ENCODE data around the gene NARF. TPM values are rescaled to one million over a fixed set of nuclear protein-coding genes. Genes with fewer than 3 reads are reported as not detected.
"Not testable (repeated sequence)": the region's sequence is repeated elsewhere in the genome, so short reads cannot be mapped to it uniquely, and the experiment has no call there.

NARF gene
- total RNA-seq, 1 donor from 2014 or later = 64.4 TPM

GRCh38 chr17:82457073-82457928 lies 1.2 kb upstream of the NARF start:
- peak overlapping the region; percentile 90 for H3K4me2 ChIP-seq (ENCODE audit: low read length)
- H3K4me1 ChIP-seq (ENCODE audit: insufficient read depth, low read length) = peaks cover 12% of the 10 kb centered on the region
- Mint-ChIP-seq H3K4me3 (ENCODE audit: unreplicated experiment) (peak overlapping the region; percentile 83), H3K4me1 (ENCODE audit: low read depth, unreplicated experiment) (peaks cover 9% of the 10 kb centered on the region), H3K36me3 (ENCODE audit: low read depth, unreplicated experiment) (peaks cover 6% of the 10 kb centered on the region), H3K27ac (ENCODE audit: unreplicated experiment) (peak overlapping the region; percentile 87), H3K27me3 (ENCODE audit: low read depth, unreplicated experiment) (no peaks in the 10 kb centered on the region), H3K9me3 (ENCODE audit: unreplicated experiment) (no peaks in the 10 kb centered on the region)
- H3K9ac ChIP-seq (ENCODE audit: low read length) = peak overlapping the region; percentile 93
- H3K4me3 ChIP-seq (ENCODE audit: insufficient read depth, low read depth, low read length) = peak overlapping the region; percentile 91
- H2AFZ ChIP-seq (ENCODE audit: low read depth, low read length) = peak overlapping the region; percentile 44
- peak overlapping the region; percentile 97 for H3K27ac ChIP-seq (ENCODE audit: low read depth, low read length)
- peaks cover 7% of the 10 kb centered on the region for H3K36me3 ChIP-seq (ENCODE audit: insufficient read depth, low read length)
- peaks cover 14% of the 10 kb centered on the region for H3K79me2 ChIP-seq (ENCODE audit: insufficient read depth, low read length)
- peaks cover 10% of the 10 kb centered on the region for H4K20me1 ChIP-seq (ENCODE audit: insufficient read depth, low read length)
- FAIRE-seq (no peak), DNase-seq (ENCODE audit: low read depth) (no peak)
- H3K27me3 ChIP-seq (ENCODE audit: insufficient read depth, low read length) = no peaks in the 10 kb centered on the region
- no peaks in the 10 kb centered on the region for H3K9me3 ChIP-seq (ENCODE audit: insufficient read depth, low read depth, low read length)
- no peak for TF ChIP-seq EZH2 (IDR thresholded peaks at IDR 0.05; ENCODE audit: insufficient read depth, low read length)
- TF ChIP-seq CTCF (IDR thresholded peaks at IDR 0.05; ENCODE audit: insufficient read depth, low read depth, low read length) = no peak

GRCh38 chr17:82457929-82458178 lies 687 bp upstream of the NARF start:
- no peaks in the 10 kb centered on the region for H3K9me3 ChIP-seq (ENCODE audit: insufficient read depth, low read depth, low read length)
- H3K9ac ChIP-seq (ENCODE audit: low read length) = peak overlapping the region; percentile 93
- peaks cover 16% of the 10 kb centered on the region for H4K20me1 ChIP-seq (ENCODE audit: insufficient read depth, low read length)
- peaks cover 12% of the 10 kb centered on the region for H3K4me1 ChIP-seq (ENCODE audit: insufficient read depth, low read length)
- peaks cover 7% of the 10 kb centered on the region for H3K36me3 ChIP-seq (ENCODE audit: insufficient read depth, low read length)
- H3K4me3 Mint-ChIP-seq (ENCODE audit: unreplicated experiment) = peak overlapping the region; percentile 83
- H3K36me3 Mint-ChIP-seq (ENCODE audit: low read depth, unreplicated experiment) = peaks cover 9% of the 10 kb centered on the region
- H3K27ac Mint-ChIP-seq (ENCODE audit: unreplicated experiment) = peak overlapping the region; percentile 87
- DNase-seq (ENCODE audit: low read depth) = no peak
- H3K27me3 ChIP-seq (ENCODE audit: insufficient read depth, low read length) = no peaks in the 10 kb centered on the region
- FAIRE-seq = no peak
- H3K9me3 Mint-ChIP-seq (ENCODE audit: unreplicated experiment) = no peaks in the 10 kb centered on the region
- peaks cover 9% of the 10 kb centered on the region for H3K4me1 Mint-ChIP-seq (ENCODE audit: low read depth, unreplicated experiment)
- H3K79me2 ChIP-seq (ENCODE audit: insufficient read depth, low read length) = peaks cover 14% of the 10 kb centered on the region
- H3K27me3 Mint-ChIP-seq (ENCODE audit: low read depth, unreplicated experiment) = no peaks in the 10 kb centered on the region
- TF ChIP-seq CTCF (IDR thresholded peaks at IDR 0.05; ENCODE audit: insufficient read depth, low read depth, low read length) (no peak), EZH2 (IDR thresholded peaks at IDR 0.05; ENCODE audit: insufficient read depth, low read length) (no peak)
- H2AFZ ChIP-seq (ENCODE audit: low read depth, low read length) = peak overlapping the region; percentile 44
- peak overlapping the region; percentile 91 for H3K4me3 ChIP-seq (ENCODE audit: insufficient read depth, low read depth, low read length)
- H3K27ac ChIP-seq (ENCODE audit: low read depth, low read length) = peak overlapping the region; percentile 97
- peak overlapping the region; percentile 90 for H3K4me2 ChIP-seq (ENCODE audit: low read length)

DNA sequence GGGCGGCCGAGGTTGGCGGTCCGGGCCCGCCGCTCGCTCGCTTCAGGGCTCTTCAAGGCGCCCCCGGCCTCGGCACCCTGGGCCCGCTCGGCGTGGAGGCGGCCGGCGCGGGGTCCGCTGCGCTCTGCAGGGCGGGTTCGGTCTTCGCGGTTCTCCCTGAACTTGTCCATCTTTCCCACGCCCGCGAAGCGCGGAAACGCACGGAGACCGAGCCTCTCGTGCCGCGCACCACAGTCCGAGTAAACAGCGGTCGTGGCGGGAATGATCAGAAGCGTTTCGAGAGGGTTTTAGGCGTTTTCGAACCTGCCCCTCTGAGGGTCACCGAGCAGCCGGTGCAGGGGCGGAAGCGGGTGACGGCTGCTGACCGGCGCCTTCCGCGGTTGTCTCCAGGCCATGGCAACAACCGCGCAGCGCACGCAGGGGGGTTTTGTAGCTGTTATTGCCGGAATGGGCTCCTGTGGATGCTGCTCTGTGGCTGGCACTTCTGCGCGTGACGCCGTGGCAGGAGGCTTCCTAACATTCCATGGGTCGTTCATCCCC lies 414 bp downstream of the NARF start:
- H3K36me3 Mint-ChIP-seq (ENCODE audit: low read depth, unreplicated experiment) = peaks cover 16% of the 10 kb centered on the region
- Histone ChIP-seq H3K27ac (ENCODE audit: low read depth, low read length) (peak overlapping the region; percentile 71), H3K79me2 (ENCODE audit: insufficient read depth, low read length) (peaks cover 14% of the 10 kb centered on the region), H3K4me1 (ENCODE audit: insufficient read depth, low read length) (peaks cover 12% of the 10 kb centered on the region), H3K9ac (ENCODE audit: low read length) (peak overlapping the region; percentile 93), H3K9me3 (ENCODE audit: insufficient read depth, low read depth, low read length) (no peaks in the 10 kb centered on the region), H3K36me3 (ENCODE audit: insufficient read depth, low read length) (peaks cover 11% of the 10 kb centered on the region), H3K4me2 (ENCODE audit: low read length) (peak overlapping the region; percentile 90), H2AFZ (ENCODE audit: low read depth, low read length) (peak overlapping the region; percentile 75), H3K4me3 (ENCODE audit: insufficient read depth, low read depth, low read length) (peak overlapping the region; percentile 91), H3K27me3 (ENCODE audit: insufficient read depth, low read length) (no peaks in the 10 kb centered on the region), H4K20me1 (ENCODE audit: insufficient read depth, low read length) (peaks cover 17% of the 10 kb centered on the region)
- TF ChIP-seq EZH2 (IDR thresholded peaks at IDR 0.05; ENCODE audit: insufficient read depth, low read length) (no peak), CTCF (IDR thresholded peaks at IDR 0.05; ENCODE audit: insufficient read depth, low read depth, low read length) (no peak)
- H3K9me3 Mint-ChIP-seq (ENCODE audit: unreplicated experiment) = no peaks in the 10 kb centered on the region
- no peaks in the 10 kb centered on the region for H3K27me3 Mint-ChIP-seq (ENCODE audit: low read depth, unreplicated experiment)
- peak overlapping the region; percentile 94 for H3K4me3 Mint-ChIP-seq (ENCODE audit: unreplicated experiment)
- peak overlapping the region; percentile 81 for H3K27ac Mint-ChIP-seq (ENCODE audit: unreplicated experiment)
- DNase-seq (ENCODE audit: low read depth) (peak; percentile 16), FAIRE-seq (no peak)
- H3K4me1 Mint-ChIP-seq (ENCODE audit: low read depth, unreplicated experiment) = peaks cover 9% of the 10 kb centered on the region

GRCh38 chr17:82459936-82460335 lies 1.4 kb downstream of the NARF start:
- not testable (repeated sequence) for H3K27me3 ChIP-seq (ENCODE audit: insufficient read depth, low read length); H3K9me3 ChIP-seq (ENCODE audit: insufficient read depth, low read depth, low read length); H2AFZ ChIP-seq (ENCODE audit: low read depth, low read length); H3K27ac Mint-ChIP-seq (ENCODE audit: unreplicated experiment); DNase-seq (ENCODE audit: low read depth); H3K9me3 Mint-ChIP-seq (ENCODE audit: unreplicated experiment); H3K27ac ChIP-seq (ENCODE audit: low read depth, low read length); H3K9ac ChIP-seq (ENCODE audit: low read length); H3K4me2 ChIP-seq (ENCODE audit: low read length); H3K4me1 Mint-ChIP-seq (ENCODE audit: low read depth, unreplicated experiment); H3K27me3 Mint-ChIP-seq (ENCODE audit: low read depth, unreplicated experiment); FAIRE-seq; H3K4me3 ChIP-seq (ENCODE audit: insufficient read depth, low read depth, low read length)
- Mint-ChIP-seq H3K4me3 (ENCODE audit: unreplicated experiment) (peak overlapping the region; percentile 94), H3K36me3 (ENCODE audit: low read depth, unreplicated experiment) (peaks cover 22% of the 10 kb centered on the region)
- H3K36me3 ChIP-seq (ENCODE audit: insufficient read depth, low read length) = peaks cover 19% of the 10 kb centered on the region
- peaks cover 14% of the 10 kb centered on the region for H3K79me2 ChIP-seq (ENCODE audit: insufficient read depth, low read length)
- H3K4me1 ChIP-seq (ENCODE audit: insufficient read depth, low read length) = peaks cover 12% of the 10 kb centered on the region
- H4K20me1 ChIP-seq (ENCODE audit: insufficient read depth, low read length) = peaks cover 17% of the 10 kb centered on the region
